AG10803 (cell line): ENCODE measurements around the gene MYBPH.

ENCODE experiments used
- DNase-seq: peaks from one replicate; pipeline ENCODE4 v3.0.0; 2010; ENCODE audit warnings: low read depth
- H3K4me3 ChIP-seq: 2 replicates; pipeline ENCODE4 v1.5.1; 2011; ENCODE audit warnings: mild to moderate bottlenecking, low read length, control low read depth
- TF ChIP-seq, protein P1 (sequence below): conservative IDR thresholded peaks from 2 replicates; pipeline ENCODE4 v1.5.1; 2011; ENCODE audit warnings: mild to moderate bottlenecking, low read length, control low read depth, inconsistent platforms

The MYBPH gene

GRCh38 chr1:203185061-203185461 is 9.4 kb upstream of the MYBPH start:
- TF ChIP-seq, protein P1, sequence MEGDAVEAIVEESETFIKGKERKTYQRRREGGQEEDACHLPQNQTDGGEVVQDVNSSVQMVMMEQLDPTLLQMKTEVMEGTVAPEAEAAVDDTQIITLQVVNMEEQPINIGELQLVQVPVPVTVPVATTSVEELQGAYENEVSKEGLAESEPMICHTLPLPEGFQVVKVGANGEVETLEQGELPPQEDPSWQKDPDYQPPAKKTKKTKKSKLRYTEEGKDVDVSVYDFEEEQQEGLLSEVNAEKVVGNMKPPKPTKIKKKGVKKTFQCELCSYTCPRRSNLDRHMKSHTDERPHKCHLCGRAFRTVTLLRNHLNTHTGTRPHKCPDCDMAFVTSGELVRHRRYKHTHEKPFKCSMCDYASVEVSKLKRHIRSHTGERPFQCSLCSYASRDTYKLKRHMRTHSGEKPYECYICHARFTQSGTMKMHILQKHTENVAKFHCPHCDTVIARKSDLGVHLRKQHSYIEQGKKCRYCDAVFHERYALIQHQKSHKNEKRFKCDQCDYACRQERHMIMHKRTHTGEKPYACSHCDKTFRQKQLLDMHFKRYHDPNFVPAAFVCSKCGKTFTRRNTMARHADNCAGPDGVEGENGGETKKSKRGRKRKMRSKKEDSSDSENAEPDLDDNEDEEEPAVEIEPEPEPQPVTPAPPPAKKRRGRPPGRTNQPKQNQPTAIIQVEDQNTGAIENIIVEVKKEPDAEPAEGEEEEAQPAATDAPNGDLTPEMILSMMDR, result no peak
- no peak for DNase-seq

DNA sequence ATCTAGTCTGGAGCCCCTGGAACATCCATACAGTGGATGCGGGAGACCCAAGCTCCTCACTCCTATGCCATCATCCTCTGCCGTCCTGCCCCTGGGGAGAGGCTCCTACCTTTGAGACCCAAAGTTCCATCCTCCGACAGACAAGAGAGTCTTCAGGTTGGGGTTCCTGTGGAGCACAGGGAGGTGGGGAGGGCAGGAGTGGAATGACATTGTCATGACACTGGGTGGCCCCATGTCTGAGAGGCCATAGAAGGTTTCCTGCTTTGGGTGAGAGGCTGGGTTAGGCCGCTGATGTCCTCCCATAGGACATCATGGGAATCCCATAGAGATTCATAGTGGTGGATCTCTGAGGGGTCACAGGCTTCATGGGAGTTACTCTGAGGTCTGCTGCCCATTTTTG is 8.8 kb upstream of the MYBPH start:
- TF ChIP-seq, protein P1, result no peak
- H3K4me3 ChIP-seq, result no peak overlapping the region
- no peak for DNase-seq

More at GRCh38 chr1:203185061-203185461, 9.4 kb upstream of the MYBPH start:
- no peak overlapping the region for H3K4me3 ChIP-seq

- TF ChIP-seq, protein P1, result no peak
- no peak overlapping the region for H3K4me3 ChIP-seq
- no peak for DNase-seq
Measured at GRCh38 chr1:203183828-203184227, 8.2 kb upstream of the MYBPH start.

- no peak for DNase-seq
- TF ChIP-seq, protein P1, result no peak
- H3K4me3 ChIP-seq, result no peak overlapping the region
Measured at GRCh38 chr1:203182387-203182953, 6.8 kb upstream of the MYBPH start.

- TF ChIP-seq, protein P1, result no peak
- DNase-seq, result no peak
- no peak overlapping the region for H3K4me3 ChIP-seq
Measured at GRCh38 chr1:203181586-203182386, 6.2 kb upstream of the MYBPH start.

GRCh38 chr1:203180611-203181330 is 5.1 kb upstream of the MYBPH start:
- no peak overlapping the region for H3K4me3 ChIP-seq
- TF ChIP-seq, protein P1, result no peak
- DNase-seq, result no peak
